Non-pigmented ciliary epithelial cell (primary cell): Measurements from ENCODE around the gene DCAF4.

ENCODE experiments used
- DNase-seq: peaks from one replicate; pipeline ENCODE4 v3.0.0-alpha.2; 2010; ENCODE audit warnings: low read depth

DCAF4 gene

DNA sequence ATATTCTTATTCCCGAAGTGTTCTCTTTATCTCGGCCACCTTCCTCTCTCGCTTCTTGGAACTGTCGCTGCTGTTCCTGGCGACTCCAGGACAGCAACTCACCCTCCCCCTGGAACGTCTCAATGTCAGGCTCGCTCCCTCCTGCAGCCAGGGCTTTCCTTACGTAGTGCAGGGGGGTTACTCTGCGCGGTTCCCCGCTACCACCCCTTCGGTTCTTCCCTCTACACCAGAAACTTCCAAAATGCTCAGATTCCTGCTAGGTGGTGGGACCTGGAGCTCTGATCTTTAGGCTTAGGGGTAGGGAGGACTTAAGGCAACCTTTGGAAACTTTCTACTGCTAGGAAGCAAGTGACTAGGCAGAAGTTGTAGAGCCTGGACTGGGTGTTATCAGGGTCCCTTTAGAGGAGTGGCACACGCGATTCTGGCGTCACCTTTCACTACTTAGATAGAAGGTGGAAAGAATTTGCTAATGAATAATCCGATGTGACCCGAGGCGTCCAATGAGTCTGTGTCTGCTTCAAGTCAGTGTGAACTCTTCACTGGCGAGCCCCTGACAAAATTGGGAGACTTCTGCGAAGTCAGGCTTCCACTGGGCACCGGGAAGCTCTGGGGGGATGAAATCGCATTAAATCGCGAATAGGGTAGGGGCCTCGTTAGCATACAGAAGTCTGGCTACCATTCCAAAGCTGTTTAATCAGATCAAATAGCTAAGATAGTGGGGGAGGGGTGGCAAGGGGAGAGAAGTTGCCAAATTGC lies 31.5 kb upstream of the DCAF4 start:
- DNase-seq: no peak

DNA sequence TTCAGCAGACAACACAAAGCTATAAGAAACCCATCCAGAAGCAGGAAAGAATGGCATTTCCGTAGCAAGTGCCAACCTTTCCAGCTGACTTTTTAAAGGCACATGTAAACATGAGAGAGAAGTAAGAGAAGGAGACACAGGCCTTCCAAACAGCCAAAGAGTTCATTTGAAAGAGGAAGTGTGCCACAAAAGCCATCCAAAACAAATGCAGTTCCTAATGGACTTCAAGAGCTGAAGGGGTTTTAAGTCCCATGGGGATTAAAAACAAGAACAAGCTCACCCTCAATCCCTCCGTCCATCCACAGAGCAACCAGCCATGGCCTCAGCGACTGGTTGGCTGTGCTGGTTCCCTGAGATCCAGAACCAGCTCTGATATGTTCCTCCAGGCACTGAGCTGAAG lies 27.8 kb upstream of the DCAF4 start:
- DNase-seq: no peak

DNA sequence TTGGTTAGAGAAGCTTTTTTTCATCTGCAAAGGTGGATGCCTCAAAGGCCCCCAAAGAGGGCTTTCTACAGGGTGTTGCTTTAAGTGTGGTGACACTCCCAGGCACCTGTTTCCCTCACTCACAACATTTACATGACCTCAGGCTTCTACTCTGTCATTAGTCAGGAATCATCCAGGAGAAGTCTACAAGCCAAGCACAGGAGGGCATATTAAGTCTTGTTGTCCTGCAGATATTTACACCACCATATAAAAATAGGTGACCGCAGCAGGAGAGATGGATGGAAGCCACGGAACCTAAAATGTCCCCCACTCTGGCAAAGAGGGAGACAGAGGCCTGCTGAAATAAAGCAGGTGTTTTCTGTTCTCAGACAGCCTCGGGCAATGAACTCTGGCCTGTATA lies 24.9 kb upstream of the DCAF4 start:
- DNase-seq: no peak

DNA sequence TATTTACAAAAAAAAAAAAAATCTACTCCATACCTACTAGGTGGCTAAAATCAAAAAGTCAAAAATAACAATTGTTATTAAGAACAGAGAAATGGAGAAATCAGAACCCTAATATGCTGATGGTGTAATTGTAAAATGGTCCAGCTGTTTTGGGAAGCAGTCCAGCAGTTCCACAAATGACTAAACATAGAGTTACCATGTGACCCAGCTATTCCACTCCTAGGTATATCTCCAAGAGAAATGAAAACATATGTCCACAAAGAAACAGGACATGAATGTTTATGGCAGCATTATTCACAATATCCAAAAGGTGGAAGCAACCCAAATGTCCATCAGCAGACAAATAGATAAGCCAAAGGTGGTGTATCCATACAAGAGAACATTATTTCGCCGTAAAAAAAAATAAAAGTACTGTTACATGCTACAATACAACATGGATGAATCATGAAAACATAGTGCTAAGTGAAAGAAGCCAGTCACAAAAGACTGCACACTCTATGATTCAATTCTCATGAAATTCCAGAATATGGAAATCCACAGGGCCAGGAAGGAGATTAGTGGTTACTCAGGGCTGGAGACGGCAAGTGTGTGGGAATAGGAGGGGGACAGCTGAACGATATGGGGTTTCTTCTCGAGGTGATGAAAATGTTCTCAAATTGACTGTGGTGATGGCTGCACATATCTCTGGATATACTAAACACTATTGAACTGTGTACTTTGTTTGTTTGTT lies 23.3 kb upstream of the DCAF4 start:
- no peak for DNase-seq

DNA sequence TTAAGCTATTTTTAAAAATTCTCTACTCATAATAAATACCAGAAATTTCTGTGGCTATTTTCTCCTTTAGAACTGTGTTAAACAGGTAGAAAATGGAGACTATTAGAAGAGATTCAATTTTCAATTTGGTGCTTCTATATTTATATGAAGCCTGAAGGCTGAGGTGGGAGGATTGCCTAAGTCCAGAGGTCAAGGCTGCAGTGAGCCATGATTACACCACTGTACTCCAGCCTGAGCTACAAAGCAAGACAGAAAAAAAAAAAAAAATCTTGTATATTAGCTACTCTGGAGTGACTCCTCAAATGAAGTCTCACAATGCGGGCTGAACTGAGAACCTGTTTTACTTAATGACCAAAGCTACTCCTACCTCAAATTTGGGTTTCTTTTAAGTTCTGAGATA lies 22.5 kb upstream of the DCAF4 start:
- DNase-seq: no peak

DNA sequence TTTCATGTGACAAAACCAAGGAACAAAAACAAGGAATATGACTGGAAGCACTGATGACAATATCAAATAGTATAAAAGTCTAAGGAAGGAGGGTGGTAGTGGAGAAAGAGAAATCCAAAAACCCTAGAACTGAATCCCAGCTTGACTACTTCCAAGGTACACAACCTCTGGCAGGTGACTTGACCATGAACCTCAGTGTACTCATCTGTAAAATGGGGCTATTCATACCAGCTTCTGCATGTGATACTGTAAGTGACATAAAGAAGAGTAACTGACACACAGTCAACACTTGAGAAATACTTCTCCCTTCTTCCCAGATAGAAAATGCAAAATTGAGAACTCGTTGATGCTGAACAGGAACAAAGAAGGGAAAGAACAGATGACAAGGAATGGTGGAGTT lies 22.0 kb upstream of the DCAF4 start:
- no peak for DNase-seq

DNA sequence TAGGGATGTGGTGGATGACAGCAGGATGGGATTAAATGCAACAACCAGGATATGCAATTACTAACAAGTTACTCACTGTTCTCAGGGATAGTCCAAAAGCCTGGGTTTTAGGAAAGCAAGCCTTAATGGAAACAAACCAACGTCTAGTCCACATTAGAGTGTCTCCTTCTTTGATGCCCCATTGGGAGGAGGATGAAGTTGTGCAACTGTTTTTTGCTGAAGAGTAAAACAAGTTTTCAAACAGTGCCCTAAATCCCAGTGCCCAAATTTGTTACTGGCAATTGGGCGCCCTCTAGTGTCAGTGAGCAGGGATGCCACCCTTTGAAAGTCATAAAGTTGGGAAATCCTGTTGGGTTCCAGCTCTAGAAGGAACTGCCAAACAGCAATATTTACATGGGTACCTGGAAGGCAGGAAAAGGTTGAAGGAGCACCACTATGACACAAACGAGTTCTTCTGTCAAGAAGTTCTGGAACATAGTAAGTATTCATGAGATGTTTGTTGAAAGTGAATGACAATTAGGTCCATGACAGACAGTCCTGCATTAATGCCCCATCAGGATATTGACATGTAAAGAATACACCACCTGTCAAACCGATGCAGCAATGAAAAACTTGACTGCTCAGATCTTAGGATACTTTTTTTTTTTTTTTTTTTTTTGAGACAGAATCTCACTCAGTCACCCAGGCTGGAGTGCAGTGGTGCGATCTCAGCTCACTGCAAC lies 21.3 kb upstream of the DCAF4 start:
- DNase-seq: no peak

DNA sequence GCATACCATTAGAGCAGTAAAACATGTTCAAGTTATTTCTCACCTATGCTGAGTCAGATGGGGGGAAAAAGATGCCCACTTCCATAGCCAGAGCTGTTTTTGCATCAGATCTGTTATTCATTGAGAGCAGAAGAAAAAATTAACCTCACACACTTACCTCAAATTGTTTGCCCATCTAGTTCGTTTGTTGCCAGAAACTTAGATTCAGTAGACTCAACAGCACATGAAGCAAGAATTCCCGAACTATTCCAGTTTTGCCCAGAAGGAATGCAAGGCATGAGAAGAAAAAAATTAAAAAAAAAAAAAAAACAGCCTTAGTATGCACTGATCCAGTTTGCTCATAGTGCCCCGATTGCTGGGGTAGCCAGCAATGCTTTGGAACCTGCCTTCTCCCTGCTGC lies 19.9 kb upstream of the DCAF4 start:
- DNase-seq: peak; percentile 52

DNA sequence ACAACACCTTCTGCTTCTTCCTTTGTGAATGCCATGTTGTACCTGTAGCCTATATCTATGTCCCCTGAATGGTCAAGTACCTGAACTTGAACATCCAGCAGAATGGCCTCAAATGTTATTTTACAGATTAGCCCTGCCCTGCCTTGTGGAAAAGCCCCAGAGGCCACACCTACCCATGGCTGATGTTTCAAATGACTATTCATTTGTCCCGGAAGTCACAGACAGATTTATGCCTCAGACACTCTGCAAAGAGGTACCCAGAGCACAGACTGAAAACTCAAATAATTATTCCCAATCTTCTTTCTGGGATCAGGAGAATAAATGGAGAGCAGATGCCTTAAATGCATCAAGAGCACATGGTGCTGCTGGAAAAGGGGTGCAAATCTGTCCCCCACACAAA lies 19.4 kb upstream of the DCAF4 start:
- no peak for DNase-seq

DNA sequence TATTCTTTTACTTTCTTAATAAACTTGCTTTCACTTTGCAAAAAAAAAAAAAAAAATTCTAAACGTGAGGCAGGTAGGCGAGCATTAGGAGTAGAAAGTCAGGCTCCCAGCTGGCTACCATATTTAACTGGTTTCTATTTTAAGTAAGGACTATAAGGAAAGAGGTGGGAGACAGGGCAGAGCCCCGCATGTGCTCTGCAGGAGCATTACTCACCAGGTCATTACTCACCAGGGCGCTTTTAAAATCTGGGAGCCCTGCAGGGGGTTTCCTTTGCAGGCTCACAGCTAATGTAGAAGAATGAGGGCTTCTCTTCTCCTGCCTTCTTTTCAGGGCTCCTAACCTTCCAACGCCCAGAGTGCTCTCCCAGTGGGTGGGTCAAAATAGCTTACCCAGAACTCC lies 18.4 kb upstream of the DCAF4 start:
- no peak for DNase-seq

DNA sequence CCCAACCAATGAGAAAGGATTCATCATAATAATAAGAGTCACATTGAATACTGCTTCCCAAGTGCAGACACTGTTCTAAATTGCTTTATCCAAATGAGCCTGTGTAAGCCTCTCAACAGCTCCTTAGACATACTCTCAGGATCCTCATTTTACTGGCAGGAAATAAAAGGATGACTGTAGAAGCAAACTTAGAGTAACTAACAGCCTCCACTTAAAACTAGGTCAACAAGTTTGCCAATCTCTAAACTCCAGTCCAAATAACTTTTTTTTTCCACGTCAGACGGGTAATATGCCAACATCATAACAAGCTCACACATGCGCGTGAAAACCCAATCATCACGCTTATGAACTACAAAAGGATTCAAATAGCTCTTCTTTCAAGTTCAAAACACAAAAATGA lies 17.1 kb upstream of the DCAF4 start:
- no peak for DNase-seq

DNA sequence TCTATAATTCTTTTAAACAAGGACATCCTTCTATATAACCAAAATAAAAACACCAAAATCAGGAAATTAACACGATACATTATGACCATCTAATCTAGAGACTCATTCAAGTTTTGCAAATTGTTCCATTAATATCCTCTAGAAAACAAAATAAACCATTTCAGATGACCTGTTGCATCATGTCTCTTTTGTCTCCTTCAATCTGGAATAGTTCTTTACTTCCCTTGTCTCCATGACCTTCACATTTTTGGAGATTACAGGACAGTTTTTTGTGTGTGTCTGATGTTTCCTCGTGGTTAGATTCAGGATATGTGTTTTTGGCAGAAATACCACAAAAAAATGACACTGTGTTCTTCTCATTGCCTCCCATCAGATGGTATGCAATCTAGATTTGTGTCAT lies 12.5 kb upstream of the DCAF4 start:
- DNase-seq: no peak

DNA sequence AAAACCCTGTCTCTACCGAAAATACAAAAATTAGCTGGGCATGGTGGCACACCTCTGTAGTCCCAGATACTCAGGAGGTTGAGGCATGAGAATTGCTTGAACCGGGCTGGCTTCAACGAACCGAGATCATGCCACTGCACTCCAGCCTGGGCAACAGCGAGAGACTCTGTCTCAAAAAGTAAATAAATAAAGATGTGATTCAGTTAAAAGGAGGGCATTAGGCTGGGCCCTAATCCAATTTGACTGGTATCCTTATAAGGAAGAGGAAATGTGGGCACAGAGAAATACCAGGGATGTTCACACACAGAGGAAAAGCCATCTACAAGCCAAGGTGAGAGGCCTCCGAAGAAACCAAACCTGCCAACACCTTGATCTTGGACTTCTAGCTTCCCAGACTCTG lies 10.1 kb upstream of the DCAF4 start:
- DNase-seq: no peak

DNA sequence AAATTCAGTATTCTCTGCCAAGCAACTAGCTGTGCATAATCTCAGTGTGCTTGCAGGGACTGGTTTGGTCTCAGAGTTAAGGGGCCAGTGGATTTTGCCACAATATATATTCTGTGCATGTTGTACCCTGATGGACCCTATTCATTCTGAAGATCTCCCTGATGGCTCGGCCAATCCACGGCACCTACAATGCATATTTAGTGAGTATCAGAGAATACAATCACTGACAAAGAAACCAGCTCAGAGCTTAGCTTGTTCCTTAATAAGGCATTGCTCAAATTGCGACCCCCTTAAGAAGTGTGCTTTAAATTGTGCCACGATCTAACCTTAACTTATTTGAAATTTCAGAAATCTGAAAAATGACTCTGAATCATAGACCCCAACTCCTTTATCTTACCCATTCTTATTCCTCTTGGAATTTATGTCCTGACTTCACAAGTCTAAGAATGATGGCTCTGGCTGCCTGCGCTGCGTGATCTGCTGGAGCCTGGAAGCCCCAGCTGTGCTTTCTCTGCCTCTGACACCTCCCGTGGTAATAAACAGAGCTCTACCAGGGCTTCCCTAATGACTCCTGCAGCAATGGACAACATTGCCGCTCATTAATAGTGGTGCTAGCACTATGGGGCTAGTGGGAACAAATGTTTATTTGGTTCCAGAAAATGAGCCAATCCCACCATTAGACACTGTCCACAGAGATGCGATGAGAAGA lies 9.0 kb upstream of the DCAF4 start:
- DNase-seq: no peak

DNA sequence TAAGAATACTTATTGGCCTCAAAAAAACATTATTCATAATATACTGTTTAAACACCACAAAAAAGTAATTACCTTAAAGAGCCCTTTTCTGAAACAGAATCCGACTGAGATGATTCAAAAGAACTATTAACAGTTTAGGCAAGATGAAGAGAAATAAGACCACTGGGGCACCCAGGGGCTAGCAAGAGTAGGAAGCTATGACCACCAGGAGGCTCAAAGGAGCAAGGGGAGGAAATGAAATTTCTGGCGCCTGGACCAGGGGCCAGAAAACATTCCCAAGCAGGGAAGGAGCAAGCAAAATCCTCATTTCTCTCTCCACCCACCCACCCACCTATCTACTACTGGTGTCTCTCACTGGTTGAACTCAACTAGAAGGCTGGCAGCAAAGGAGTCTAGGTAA lies 6.3 kb upstream of the DCAF4 start:
- DNase-seq: no peak

DNA sequence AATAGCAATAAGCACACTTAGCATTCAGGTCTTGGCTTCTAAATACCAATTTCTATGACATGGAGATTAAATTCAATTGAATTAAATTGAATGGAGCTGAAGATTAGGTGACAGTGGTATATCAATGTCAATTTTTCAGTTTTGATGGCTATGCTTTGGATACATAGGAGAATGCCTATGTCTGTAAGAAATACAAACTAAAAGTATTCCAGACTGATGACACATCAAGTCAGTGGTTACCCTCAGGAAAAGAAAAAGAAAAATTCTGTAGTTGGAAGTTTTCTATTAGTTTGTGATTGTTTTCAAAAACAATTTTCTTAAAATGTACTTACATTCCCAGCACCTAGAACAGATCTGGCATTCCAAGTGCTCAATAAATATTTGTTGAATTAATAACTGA lies 4.9 kb upstream of the DCAF4 start:
- DNase-seq: no peak

DNA sequence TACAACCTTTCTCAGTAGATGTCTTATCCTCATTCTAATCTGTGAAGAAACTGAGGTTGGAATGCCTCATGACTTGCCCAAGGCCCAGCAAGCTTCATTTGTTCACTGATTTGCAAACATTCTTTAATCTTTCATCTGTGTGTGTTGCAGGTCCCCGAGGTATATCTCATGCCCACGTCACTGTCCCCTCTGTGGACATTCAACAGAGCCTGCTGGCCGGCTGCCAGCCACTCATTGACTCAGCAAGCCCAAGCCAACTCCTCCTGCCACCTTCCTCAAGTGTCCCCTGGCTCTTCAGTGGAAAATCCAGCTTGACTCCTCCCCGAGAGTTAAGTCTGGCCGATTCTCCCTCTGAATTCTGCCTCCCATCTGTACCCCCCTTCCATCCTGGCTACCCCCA lies 1.9 kb upstream of the DCAF4 start:
- no peak for DNase-seq

DNA sequence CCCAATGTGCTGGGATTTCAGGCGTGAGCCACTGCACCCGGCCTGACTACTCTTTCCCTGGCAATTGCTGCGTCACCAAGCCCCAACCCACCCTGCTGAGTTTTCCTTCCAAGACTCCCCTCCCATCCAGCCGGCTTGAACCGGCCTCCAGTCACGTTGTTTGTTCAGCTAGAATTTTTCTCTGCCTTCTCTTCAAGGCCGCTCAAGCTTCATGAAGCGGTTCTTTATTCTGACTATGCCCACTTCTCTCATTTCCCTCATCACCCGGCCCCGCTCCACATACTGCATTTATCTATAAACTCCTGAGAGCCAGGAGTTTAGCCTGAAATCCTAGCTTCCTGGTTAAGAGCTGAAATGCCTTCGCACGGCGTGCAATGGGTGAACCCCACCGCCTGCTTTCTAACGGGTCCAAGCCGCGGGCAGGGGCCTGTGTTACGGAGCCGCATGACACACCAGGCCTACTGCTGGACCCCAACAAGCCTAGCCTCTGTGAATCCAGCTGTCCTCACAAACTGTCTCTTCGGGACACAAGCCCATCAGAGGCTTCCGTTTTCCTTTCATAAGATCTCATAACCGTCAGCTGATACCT lies 999 bp upstream of the DCAF4 start:
- no peak for DNase-seq

DNA sequence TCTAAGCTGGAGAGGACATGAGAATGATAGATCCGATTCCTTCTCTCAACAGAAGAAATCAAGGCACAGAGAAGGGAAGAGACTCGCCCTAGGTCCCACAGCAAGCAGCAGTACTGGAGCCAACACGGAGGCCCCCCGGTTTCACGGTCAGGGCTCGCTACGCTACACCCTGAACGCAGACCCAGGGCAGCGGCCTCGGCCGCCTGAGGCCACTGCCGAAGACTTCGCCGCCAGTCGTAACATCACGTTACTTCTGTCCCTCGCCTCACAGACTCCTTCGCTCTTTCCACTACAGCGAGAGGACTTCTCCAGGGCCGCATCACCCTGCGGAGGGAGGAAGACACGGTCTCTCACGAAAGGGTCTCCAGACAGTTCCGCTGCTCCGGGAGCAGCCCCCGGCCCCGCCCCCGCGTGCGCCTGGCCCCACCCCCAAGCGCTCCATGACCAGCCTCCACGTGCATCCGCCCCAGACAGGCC lies 411 bp upstream of the DCAF4 start:
- DNase-seq: no peak

DNA sequence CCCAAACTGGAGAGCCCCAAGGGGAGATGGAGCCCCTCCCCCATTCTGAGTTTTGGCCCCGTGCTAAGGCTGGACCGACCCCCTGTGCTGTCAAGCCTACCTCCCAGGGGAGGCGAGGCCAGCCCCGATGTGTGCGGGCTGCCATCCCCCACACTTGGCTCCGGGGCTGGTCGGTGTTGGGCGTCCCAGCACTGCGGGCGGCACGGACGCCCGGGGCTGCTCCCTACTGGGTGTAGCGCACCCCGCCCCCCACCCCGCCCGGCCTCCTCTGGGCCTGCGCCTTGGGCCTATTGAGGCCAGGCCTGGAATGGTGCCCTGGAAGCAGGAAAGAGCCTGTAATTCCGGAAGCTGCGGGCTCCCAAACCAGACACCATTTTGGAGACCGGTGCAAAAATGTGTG lies 2.6 kb downstream of the DCAF4 start:
- DNase-seq: no peak

DNA sequence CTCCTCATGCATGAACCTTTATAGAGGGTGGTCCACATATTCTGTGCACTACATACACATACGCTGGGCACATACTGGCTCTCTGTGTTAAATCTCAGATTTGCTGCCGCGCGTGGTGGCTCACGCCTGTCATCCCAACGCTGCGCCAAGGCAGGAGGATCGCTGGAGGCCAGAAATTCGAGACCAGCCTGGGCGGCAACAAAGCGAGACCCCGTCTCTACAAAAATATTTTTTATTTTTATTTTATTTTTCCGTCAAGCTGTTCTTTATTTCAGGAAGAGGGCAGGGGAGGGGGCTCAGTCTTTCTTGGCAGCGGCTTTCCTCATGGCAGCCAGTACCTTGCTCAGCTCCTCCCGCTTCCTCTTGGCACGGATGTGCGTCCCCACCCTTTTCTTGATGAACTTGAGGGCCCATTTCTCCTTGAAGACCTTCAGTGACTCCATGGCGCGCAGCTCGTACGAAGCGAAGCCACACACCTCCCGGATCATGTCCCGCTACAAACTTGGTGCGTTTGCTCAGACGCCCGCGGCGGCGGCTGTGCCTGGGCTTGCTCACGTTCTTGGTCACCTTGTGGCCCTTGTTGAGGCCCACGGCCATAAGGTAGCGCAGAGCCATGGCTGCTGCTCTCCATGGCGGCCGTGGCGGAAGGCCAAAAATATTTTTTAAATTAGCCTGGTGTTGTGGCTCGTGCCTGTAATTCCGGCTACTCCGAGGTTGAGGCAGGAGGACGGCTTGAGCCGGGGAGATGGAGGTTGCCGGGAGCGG lies 3.2 kb downstream of the DCAF4 start:
- DNase-seq: no peak
